GM12875 (cell line): ENCODE measurements around the gene DDR1.
"Not testable (repeated sequence)": the region's sequence is repeated elsewhere in the genome, so short reads cannot be mapped to it uniquely, and the experiment has no call there.

Experiments
- H3K4me3 ChIP-seq: one replicate; pipeline ENCODE4 v1.5.1; 2011; ENCODE audit warnings: low read depth, low read length, control low read depth
- TF ChIP-seq, protein P1 (sequence below): IDR thresholded peaks from 2 replicates; pipeline ENCODE4 v1.5.1; 2011; ENCODE audit warnings: low read depth, mild to moderate bottlenecking, control low read depth, inconsistent platforms, low read length, moderate library complexity, borderline replicate concordance; ENCODE audit not compliant: insufficient read depth

The DDR1 gene

DNA sequence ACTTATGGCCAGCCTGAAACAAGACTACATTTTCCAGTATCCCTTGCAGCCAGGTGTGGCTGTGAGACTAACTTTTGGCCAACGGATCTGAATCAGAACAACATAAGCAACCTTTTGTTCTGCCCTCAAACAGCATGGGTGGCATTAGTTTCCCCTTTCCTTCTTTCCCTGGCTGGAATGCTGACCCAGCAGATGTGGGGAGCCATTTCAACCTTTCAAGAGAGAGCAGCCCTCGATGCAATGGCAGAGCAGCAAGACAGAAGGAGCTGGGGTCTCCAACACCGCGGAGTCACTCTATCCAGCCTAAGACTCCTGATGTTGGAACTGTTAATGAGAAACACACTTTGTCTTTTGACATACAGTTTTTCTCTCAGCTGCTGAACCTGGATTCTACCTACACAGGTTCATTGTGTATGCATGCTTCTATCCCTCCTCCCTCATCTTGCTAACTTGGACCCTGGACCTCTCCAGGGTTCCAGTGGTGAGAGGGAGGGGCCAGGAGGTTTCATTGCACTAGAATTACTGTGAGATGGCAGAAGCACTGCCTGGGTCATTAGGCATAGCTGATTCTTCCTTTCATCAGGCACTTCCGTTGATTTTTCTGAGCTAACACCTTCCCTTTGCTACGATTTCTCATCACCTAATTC, 28.8 kb upstream of the DDR1 start:
- H3K4me3 ChIP-seq, result no peak overlapping the region
- TF ChIP-seq, protein P1, sequence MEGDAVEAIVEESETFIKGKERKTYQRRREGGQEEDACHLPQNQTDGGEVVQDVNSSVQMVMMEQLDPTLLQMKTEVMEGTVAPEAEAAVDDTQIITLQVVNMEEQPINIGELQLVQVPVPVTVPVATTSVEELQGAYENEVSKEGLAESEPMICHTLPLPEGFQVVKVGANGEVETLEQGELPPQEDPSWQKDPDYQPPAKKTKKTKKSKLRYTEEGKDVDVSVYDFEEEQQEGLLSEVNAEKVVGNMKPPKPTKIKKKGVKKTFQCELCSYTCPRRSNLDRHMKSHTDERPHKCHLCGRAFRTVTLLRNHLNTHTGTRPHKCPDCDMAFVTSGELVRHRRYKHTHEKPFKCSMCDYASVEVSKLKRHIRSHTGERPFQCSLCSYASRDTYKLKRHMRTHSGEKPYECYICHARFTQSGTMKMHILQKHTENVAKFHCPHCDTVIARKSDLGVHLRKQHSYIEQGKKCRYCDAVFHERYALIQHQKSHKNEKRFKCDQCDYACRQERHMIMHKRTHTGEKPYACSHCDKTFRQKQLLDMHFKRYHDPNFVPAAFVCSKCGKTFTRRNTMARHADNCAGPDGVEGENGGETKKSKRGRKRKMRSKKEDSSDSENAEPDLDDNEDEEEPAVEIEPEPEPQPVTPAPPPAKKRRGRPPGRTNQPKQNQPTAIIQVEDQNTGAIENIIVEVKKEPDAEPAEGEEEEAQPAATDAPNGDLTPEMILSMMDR, result no peak

DNA sequence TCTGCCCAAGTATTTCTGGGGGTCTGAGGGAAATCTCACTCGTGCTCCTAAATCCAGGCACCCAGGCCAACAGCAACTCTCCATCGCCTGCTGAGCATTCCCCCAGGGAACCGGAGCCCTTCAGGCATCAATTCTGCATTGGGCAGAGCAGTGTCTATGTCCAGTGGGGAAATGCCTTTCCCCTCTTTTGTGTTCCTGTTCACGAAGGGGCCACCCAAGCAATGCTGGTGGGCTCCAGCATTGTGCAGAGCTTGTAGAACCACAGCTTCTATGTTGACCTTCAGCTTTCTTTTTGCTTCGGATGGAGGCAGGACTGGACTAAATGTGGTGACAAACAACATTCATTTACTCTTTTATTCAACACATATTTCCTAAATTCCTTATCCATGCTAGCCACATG, 27.2 kb upstream of the DDR1 start:
- TF ChIP-seq, protein P1, result no peak
- H3K4me3 ChIP-seq, result no peak overlapping the region

DNA sequence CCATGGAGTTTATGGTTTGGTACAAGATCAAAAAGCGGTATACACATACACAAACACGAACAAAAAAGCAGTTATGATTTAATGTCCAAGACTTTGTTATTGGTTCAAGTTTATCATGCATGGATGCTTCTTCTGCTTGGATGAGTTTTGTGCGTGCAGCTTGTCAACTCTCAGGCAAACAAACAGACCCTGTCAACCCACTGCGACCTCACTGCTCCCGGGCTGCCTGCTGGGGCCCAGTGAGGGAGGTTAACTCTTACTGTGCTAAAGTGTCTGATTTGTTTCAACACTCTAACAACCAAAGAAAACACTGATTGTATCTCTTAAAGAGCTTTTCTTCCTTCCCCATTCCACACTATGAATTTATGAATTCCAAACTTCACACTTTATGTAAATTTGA, 26.8 kb upstream of the DDR1 start:
- TF ChIP-seq, protein P1, result no peak
- no peak overlapping the region for H3K4me3 ChIP-seq

DNA sequence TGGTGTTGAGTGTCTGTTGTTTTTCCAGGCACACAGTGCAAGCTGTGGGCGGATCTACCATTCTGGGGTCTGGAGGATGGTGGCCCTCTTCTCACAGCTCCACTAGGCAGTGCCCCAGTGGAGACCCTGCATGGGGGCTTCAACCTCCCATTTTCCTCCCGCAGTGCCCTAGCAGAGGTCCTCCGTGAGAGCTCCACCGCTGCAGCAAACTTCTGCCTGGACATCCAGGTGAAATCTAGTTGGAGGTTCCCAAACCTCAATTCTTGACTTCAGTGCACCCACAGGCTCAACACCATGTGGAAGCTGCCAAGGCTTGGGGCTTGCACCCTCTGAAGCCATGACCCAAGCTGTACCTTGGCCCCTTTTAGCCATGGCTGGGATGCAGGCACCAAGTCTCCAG, 24.6 kb upstream of the DDR1 start:
- H3K4me3 ChIP-seq, result not testable (repeated sequence)

DNA sequence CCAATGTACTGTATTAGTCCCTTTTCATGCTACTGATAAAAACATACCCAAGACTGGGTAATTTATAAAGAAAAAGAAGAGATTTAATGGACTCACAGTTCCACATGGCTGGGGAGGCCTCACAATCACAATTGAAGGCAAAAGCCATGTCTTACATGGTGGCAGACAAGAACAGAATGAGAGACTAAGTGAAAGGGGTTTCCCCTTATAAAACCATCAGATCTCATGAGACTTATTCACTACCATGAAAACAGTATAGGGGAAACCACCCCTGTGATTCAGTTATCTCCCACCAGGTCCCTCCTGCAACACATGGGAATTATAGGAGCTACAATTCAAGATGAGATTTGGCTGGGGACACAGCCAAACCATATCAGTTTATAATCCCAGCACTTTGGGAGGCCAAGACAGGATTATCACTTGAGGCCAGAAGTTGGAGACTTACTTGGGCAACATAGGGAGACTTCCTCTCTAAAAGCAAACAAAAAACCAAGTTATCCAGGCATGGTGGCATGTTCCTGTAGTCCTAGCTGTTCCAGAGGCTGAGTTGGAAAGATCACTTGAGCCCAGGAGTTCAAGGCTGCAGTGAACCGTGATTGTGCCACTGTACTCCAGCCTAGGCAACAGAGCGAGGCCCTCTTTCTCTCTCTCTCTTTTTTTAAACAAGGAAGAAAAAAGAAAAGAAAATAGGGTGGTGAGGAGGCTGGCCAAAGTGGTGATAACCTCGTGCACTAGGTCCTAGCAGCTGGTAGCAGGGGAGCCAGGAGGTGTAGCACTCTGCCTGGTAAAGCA, 22.9 kb upstream of the DDR1 start:
- H3K4me3 ChIP-seq, result no peak overlapping the region
- TF ChIP-seq, protein P1, result no peak

DNA sequence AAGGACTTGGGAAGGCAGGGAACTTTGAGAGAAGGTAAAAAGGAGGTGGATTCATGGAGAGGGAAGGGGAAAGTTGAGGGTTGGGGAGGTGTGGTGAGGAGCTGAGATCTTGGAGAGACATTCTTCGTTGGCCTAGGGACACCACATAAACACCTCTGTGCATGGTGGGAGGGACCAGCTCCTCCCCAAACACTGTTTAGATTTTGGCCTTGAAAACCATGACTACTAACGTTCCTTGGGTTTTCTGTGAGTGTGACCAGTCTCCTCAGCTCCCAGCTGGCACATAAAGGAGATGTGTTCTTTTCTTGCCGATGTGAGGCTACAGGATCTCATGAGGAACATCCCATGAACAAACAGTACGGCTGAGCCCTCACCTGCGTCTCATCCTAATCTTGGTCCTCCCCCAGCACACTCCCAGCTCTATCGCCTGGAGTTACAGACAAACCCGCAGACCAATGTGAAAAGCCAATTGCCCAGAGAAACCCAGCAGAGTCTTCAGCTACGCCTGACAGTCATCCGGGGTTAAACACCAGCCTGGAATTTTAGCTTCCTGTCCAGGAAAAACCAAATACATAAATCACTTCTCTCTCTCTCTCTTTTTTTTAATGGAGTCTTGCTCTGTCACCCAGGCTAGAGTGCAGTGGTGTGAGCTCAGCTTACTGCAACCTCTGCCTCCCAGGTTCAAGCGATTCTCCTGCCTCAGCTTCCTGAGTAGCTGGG, 22.0 kb upstream of the DDR1 start:
- H3K4me3 ChIP-seq, result no peak overlapping the region
- TF ChIP-seq, protein P1, result no peak

DNA sequence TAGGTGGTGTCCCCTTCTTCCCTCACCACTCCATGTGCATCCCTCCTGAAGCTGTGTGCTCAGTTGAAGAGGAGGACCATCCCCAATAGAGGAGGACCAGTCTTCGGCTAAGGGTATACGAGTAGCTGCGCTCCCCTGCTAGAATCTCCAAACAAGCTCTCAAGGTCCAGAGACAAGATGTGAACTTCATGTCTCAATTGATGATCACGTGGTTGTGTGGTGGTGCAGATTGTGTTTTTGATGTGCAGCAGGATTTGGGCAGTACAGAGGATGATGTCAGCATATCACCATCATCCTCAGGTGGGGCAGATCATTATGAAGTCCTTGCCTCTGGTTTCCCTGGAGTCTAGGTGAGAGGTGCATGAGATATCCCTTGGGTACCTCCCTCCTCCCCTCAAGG, 20.0 kb upstream of the DDR1 start:
- no peak overlapping the region for H3K4me3 ChIP-seq
- TF ChIP-seq, protein P1, result no peak

DNA sequence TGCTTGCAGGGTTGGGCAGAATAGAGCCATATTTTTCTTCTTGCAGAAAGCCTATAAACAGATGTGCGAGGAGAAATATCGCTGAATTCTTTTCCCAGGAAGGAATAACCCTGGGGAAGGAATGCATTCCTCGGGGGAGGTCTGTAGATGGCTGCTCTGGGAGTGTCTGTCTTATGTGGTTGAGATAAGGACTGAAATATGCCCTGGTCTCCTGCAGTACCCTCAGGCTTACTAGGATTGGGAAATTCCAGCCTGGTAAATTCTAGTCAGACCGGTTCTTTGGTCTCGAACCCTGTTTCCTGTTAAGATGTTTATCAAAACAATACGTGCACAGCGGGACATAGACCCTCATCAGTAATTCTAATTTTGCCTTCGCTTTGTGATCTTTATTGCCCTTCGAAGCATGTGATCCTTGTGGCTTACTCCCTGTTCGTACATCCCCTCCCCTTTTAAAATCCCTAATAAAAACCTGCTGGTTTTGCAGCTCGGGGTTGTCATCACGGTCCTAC, 15.0 kb upstream of the DDR1 start:
- H3K4me3 ChIP-seq, result not testable (repeated sequence)
